HG03097 (cell line): Measurements from ENCODE around the gene PLCL2.

ENCODE experiments used
- ATAC-seq: cut with Tn5 transposase; IDR thresholded peaks from one replicate; pipeline ENCODE4 v1.9.1; 2021; ENCODE audit not compliant: unreplicated experiment, low FRiP score

Gene PLCL2

DNA sequence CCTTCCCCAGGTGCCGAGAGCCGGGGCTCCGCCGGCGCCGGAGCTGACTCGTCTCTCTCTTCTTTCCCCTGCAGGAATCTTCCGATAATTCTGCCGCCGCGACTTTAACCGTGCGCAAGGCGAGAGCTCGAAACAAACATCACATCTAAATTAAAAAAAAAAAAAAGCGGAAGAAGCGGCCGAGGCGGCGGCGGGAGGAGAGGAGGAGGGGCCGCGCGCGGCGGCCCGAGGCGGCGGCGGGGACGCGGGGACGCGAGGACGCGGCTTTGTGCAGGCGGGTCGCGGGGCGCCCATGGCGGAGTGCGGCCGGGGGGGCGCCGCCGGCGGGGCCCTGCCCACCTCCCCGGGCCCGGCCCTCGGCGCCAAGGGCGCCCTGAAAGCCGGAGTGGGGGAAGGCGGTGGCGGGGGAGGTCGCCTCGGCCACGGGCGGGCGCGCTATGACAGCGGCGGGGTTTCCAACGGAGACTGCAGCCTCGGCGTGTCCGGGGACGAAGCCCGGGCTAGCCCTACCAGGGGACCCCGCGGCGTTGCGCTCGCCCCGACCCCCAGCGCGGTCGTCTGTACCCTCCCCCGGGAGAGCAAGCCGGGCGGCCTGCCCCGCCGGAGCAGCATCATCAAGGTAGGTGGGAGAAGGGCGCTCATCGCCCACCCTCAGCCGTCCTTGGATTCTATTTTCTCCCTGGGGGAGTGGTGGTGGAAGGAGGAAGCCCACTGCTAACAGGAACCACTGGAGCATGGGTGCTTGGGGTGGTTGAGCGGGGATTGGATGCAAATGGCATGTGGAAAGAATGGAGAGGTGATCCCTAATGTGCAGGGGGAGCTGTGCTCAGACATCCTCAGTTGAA lies at the start of gene PLCL2:
PLCL2 (plus strand) TSS at position 208 of the 845 bp plus-strand sequence; CDS start at position 293, 85 bp downstream.
- peak; percentile 25 for ATAC-seq

DNA sequence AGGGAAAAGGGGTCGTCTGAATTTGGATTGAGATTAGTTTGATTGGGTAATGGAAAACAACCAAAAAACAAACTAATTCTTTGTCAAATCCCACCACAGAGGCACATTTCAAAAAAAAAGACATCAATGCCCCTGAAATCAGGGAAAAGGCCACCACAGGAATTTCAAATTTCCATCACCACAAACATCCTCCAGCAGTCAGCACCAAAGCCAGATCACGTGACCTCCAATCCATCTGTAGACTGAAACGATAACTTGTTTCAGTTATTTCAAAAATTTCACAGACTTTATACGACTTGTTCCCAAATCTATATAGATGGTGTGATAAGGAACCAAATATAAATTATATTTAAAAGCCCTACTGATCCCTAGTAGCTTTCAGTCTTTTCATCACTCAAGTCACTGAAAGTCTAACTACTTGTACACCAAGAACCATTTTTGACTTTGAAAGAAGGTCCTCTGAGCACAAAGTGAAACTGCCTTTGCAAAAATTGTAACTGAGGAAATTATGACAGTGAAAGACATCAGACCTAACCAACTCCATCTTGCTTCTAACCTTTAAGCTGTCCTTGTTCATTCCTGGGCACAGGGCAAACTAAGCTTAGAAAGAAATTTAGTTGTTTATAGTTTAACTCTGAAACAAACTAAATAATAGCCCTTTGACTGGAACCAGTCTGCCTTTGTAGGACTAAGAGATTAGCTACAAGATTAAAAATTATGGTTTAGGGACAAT lies 48.1 kb upstream of the PLCL2 start:
- no peak for ATAC-seq

DNA sequence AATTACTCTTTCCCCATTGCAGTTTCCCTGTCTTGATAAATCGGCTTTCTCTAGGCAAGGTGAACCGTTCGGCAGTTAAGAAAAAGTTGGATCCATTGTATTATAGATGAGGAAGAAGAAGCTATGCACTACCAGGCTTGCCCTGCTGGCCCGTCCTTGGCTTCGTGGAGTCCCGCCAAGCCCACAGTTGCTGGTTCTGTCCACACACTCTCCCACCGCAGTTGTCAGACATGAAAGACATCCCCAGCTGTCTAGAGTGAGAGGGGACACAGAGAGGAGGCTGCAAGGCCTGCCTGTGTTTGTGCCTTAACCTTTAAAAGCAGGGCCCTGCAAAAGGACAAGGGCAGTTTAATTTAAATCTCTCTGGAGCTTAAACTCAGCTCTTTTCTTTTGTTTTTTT lies 47.2 kb upstream of the PLCL2 start:
- ATAC-seq: no peak

DNA sequence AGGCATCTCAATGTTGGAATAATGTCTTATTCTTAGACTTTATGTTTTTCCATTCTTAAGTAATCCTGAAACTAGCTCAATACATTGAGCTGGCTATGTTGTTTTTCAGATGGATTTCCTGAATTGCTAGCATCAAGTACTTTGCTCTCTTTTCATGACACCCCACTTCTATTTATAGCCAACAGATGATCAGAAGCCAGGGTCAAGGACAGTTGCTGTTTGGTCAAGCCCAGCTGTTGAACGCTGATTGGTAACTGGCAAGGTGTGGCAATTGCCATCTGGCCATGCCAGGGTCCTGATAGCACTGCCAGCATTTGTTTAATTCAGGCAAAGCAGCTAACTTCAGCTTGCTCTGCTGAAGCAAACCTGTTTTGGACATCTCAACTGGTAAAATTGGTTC lies 46.2 kb upstream of the PLCL2 start:
- no peak for ATAC-seq

DNA sequence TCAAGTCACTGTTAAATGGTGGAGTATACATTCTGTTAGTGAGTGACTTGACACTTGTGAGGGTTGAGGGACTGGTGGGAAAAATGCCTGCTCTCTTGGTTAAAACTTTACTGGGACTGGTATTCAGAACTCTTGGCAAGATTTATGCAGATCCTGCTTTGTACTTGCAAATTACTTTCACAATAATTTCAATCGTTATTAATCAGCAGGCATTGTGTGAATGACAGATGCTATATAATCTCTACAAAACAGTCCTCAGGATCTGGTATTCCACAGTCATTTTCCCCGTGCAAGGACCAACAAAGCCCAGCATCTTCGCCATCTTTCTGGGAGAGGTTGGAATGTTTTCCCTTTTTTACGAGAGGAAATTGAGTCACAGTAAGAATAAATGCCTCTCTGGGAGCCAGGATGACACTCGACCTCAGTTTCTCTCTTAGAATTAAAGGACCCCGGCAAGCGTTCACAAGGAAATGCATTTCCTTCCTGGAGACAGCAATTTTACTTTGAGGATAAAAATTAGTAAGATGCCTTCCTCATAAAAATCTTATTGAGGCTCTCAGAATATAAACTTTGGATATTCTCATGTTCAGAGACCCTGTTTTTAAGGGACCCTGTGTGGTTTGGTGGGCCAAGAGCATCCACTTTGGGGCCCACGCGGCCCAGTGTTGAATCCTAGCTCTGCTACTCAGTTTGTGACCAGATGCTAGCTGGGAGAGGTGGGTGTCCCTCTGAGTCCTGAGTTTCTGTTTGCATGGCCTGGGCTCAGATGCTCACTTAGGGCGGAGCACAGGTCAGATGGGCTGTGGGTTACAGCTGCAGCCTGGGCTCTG lies 45.3 kb upstream of the PLCL2 start:
- ATAC-seq: no peak

DNA sequence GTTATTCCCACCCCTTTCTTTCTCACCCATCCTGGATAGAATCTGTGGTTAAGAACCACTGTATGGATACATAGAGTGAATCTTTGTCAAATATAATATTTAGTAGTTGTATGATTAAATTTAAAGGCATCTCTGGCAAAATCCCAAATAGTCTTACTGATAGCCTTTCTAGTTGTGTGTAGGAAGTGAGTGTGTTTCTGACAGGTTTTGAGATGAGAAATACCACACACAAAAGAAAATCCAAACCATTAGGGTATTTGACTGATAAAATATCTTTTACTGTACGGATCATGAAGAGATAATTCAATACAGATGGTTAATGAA lies 44.7 kb upstream of the PLCL2 start:
- no peak for ATAC-seq

DNA sequence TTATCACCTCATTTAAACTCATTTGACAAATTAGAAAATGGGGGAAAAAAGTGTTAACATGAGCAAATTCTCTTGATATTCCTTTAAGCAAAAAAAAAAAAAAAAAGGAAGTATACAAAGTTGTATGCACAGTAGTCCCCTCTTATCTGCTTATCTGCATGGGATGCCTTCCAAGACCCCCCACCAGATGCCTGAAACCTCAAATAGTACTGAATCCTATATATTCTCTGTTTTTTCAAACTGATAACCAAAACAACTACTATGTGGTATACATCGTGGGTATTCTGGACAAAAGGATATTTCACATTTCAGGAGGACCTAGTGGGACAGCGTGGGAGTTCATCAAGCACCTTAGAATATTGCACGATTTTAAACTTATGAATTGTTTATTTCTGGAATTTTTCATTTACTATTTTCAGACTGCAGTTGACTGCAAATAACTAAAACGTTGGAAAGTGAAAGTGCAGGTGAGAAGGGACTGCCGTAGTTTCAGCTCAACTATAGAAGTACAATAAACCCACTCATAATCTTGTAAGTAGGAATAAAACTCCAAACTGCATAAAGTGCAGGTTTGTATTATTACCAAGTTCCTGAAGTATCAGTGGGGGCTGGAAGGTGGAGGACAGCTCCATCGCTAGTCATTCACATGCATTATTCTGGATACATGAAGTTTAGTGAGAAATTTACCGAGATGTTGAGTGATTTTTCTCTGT lies 43.6 kb upstream of the PLCL2 start:
- ATAC-seq: no peak

DNA sequence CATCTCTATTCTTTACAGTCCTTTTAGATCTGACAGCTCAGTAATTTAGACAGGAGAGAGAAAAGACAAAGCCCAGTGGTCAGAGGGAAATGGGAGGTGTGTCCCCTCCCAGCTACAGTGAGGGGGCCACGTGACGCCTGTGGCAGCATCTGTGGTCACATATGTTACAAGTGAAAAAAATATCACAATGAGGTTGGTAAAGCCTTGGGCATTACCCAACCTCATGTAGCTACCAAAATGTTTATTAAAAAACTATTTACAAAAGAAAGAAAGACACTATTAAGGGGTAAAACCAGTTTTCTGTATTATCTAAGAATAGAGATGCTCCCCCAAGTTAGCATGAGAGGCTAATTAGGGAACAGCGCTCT lies 42.9 kb upstream of the PLCL2 start:
- ATAC-seq: peak; percentile 57

DNA sequence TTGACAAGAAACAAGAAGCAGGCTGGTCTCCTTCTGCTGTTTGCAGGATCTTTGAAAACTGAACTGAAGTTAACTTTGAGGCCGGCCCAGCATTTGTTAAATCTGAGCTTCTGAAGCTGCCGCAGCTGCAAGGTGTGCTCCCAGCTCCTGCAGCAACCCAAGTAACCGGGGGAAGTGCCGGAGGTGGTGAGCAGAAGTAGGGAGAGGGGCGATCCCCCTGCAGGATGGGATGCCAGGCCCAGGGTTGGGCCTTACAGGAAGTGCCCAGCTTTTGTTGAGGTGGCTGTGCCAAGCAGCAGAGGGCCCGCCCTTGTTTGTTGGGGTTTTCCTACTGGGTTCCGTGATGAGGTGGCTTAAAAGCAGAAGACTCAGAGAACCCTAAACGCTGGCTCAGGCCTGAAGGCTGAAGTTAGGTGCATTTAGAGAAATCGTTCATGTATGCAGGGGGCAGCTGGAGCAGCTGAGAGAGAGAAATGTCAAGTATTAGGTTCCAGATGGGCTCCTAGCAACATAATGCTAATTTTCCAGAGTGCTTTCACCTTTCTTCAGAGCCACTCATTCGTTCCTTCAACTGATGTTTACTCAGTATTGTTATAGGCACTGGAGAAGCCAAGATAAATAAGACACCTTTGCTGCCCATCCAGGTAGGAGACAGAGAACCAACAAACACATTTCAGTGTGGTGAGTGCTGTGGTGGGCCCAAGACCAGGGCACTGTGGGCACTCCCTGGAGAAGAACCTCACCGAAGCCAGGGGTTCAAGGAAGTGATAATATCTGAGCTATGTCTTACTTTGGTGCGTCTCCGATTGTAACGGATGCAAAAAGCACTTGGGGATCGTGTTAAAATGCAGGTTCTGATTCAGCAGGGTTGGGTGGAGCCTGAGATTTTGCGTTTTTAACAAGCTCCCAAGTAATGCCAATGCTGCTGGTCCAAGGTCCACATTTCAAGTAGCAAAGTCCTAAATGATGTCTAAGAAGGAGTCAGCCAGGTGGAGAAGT lies 42.2 kb upstream of the PLCL2 start:
- ATAC-seq: peak; percentile 59

DNA sequence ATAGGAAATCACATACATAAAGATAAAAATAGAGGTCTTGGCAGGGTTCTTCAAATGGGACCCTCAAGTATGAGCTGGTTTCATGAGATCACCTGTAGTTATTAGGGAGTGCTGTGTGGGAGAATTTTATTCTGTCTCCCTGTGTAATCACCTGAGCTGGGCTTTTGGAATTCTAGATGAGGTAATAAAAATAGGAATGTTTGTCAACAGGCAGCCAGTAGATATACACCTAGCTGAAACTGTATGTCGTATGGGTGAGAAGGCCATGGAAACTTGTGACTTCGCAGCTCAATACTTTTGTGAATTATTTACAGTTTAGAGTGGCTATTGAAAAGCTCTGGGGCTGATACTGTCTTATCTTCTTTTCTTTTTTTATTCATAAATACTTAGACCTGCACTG lies 40.5 kb upstream of the PLCL2 start:
- ATAC-seq: no peak

DNA sequence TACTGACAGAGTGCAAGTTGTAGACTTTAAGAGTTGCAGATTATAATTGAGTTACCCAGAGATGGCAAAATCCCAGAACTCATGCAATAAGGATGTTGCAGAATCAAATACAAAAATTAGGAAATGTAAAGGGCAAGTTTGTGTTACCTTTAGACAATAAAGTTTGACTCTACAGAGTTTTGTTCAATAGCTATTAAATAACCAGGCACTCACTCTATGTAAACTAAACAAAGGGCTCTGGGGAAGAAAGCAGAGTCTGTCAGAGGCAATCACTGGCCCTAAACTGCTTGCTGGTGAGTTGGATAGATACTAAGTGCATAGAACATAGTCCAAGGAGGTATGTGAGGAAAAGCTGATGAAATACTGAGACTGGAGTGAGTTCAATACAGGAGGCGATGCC lies 40.0 kb upstream of the PLCL2 start:
- no peak for ATAC-seq

DNA sequence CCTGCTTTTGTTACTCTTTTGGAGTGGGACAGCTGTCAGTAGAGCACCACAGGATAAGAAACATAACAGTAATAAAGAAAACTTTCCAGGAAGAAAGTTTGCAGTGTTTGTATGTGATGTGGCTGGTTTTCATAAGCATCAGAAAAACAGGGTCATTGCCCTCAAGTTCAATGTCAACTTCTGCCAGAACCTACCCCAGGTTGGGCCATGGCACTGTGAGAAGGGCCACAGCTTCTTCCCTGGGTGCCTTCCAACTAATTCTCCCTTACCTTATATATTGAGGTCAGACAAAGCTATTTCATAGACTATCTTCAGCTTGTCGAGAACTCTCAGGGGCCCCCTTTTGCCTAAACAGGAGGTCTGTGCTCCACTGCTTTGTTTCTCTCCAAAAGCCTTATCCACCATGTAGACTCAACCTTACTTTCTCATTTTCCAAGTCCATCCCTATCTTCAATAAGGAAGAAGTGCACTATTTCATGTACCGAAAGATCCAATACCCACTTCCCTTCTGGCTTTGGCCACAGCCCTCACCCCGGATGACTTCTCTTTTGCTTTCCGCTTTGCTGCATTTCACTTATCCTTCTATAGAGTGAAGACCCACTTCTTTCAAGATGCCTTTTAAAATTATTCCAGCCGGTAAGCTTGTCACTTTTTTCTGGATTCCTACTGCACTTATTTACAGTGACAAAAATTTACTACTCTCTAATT lies 38.2 kb upstream of the PLCL2 start:
- no peak for ATAC-seq

DNA sequence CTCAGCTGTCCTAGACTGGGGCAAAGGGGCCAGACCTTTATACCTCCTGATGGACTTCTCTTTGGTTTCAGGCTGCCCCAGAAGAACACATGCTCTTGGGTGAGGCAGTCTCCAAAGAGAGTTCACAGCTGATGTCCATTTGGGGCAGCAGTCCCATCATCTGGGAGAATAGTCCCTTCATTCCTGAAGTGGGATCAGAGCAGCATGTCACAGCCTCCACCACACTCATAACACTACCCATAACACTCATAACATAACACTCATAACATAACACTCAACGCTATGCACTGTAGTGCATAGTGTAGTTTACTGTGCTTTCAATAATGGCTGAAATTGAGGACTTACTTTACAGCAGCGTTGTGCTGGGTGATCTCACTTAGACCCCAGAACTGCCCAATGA lies 36.7 kb upstream of the PLCL2 start:
- ATAC-seq: no peak

DNA sequence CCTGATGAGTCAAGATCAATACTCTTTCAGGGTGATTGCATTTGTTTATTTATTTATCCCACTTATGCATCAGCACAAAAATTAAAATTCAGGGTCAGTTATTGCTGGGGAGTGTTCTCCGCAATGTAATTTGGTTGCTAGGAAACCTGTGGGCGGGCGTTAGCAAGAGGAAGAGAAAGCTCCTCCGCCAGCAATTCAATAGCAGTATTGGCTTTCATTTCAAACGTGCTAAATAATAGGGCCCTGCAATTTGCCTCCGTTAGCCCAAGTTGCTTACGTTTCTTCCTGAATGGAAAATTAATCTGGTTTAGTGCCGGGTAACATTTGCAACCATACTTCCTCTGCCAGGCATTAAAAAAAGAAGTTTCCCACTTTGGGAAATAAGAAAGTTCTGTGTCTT lies 35.5 kb upstream of the PLCL2 start:
- ATAC-seq: peak; percentile 70

DNA sequence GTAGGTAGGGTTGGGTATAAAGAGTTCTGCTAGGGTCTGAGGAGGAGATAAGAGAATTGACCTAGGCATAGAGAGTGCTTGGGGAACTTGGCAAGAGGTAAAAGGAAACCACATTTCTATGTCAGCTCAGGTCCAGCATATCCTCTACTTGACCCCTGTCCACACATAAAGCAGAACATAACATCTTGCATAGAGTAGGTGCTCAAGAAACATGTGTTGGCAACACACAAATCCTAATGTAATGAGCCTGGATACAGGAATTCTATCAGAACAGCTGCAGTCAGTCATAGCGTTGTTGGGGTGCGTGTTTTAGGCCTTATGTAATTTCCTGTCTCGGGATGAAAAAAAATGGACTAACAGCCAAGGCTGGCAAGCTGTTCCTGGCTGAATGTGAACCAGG lies 35.0 kb upstream of the PLCL2 start:
- ATAC-seq: no peak

DNA sequence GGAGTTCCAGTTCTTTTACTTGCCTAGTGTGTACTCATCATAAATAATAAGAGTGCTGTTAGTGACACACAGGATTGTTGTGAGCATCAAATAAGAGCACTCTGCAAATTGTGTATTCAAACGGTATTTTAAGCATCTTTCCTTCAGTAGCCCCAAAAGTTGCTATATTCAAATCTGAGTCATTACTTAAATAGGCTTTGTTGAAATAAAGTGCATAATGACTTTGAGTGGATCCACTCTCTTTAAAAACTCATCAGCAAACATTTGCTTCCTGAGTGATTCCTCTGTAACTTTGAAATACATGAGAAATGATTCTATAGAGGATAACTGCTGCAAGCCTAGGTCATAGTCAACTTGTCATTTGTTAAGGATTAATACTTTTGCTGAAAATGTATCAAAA lies 29.3 kb upstream of the PLCL2 start:
- ATAC-seq: no peak

DNA sequence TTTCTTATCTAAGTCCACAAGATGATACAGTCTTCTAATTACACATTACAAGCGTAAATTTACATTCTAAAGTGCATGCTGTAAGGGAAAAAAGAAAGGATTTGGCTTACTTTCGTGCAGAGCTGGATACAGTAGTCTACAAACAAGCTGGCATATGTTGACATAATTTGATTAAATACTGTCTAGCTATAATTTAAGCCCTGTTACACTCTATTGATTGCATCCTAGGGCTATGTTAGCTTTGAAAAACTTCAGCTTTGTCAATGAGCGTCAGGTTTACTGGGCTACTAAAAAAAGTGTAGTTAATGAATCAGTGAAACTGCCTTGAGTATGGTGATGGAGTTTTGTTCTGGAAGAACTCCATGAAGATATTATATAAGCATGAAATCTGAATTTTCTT lies 24.5 kb upstream of the PLCL2 start:
- no peak for ATAC-seq

DNA sequence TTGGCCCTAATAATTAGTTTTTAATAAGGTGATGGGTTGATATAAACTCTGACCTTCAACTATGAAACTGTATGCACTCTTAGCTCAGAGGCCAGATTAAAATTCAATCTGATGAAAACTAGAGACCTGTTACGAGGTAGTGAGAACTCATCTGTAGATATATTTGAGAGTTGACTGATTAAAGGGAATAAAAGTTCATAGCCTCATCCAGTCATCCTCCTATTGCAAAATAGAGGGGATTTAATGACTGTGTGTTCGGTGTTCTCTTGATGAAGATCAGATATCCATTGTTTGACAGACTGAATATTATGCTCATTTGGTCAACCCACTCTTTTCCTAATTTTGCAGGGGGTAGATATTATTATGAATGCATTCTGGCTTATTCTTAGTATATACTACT lies 23.3 kb upstream of the PLCL2 start:
- no peak for ATAC-seq
